Measurements from ENCODE around the gene ANKRD37. TPM values are rescaled to one million over a fixed set of nuclear protein-coding genes. Genes with fewer than 3 reads are reported as not detected.
"Not testable (repeated sequence)": the region's sequence is repeated elsewhere in the genome, so short reads cannot be mapped to it uniquely, and the experiment has no call there.

Gene ANKRD37
- total and polyA plus RNA-seq, 3 donors from 2014 or later: 12.7 to 23.7 (median 19.6) TPM

- WGBS, 2 donors: 93 to 97% methylated on average over 8 of the region's 8 CpGs
- Histone ChIP-seq H3K4me3 (no peak overlapping the region), H3K9me3 (no peaks in the 10 kb centered on the region), H3K4me1 (no peaks in the 10 kb centered on the region), H3K27me3 (no peaks in the 10 kb centered on the region), H3K27ac (no peak overlapping the region), H3K36me3 (ENCODE audit: low read depth, missing control alignments) (no peaks in the 10 kb centered on the region)
- intact Hi-C loops (cut with DNase I; ENCODE audit: low total_unique reads): no loop called here
- no peak for TF ChIP-seq POLR2A (IDR thresholded peaks at IDR 0.05)
- TF ChIP-seq CTCF (IDR thresholded peaks at IDR 0.05): no peak
- DNase-seq: no peak
Observed at GRCh38 chr4:185359767-185360446, 36.7 kb upstream of the ANKRD37 start.

GRCh38 chr4:185361872-185362271 is 34.8 kb upstream of the ANKRD37 start:
- no peaks in the 10 kb centered on the region for H3K4me1 ChIP-seq
- WGBS, 2 donors: 60 to 64% methylated on average over 3 of the region's 3 CpGs
- no peaks in the 10 kb centered on the region for H3K9me3 ChIP-seq
- intact Hi-C loops (cut with DNase I; ENCODE audit: low total_unique reads): no loop called here
- H3K4me3 ChIP-seq: no peak overlapping the region
- no peak overlapping the region for H3K27ac ChIP-seq
- DNase-seq: no peak
- no peaks in the 10 kb centered on the region for H3K36me3 ChIP-seq (ENCODE audit: low read depth, missing control alignments)
- no peaks in the 10 kb centered on the region for H3K27me3 ChIP-seq
- no peak for TF ChIP-seq CTCF (IDR thresholded peaks at IDR 0.05)

- DNase-seq; H3K9me3 ChIP-seq; H3K27ac ChIP-seq; H3K27me3 ChIP-seq; H3K4me3 ChIP-seq; H3K4me1 ChIP-seq; H3K36me3 ChIP-seq (ENCODE audit: low read depth, missing control alignments); intact Hi-C loops (cut with DNase I; ENCODE audit: low total_unique reads): not testable (repeated sequence)
- WGBS, 2 donors: 64 to 80% methylated on average over 6 of the region's 6 CpGs
Observed at GRCh38 chr4:185362570-185362969, 34.1 kb upstream of the ANKRD37 start.

- H3K4me3 ChIP-seq: no peak overlapping the region
- H3K4me1 ChIP-seq: no peaks in the 10 kb centered on the region
- no peak overlapping the region for H3K27ac ChIP-seq
- H3K9me3 ChIP-seq: no peaks in the 10 kb centered on the region
- no peaks in the 10 kb centered on the region for H3K36me3 ChIP-seq (ENCODE audit: low read depth, missing control alignments)
- intact Hi-C loops (cut with DNase I; ENCODE audit: low total_unique reads): no loop called here
- no peaks in the 10 kb centered on the region for H3K27me3 ChIP-seq
- 59 to 60% methylated on average over 3 of the region's 3 CpGs for whole genome bisulfite sequencing, 2 donors
- no peak for TF ChIP-seq POLR2A (IDR thresholded peaks at IDR 0.05)
- TF ChIP-seq CTCF (IDR thresholded peaks at IDR 0.05): no peak
- DNase-seq: no peak
Observed at GRCh38 chr4:185363251-185363650, 33.4 kb upstream of the ANKRD37 start.

GRCh38 chr4:185364886-185365285 is 31.8 kb upstream of the ANKRD37 start:
- intact Hi-C loops (cut with DNase I; ENCODE audit: low total_unique reads): no loop called here
- 89 to 93% methylated on average over 5 of the region's 5 CpGs for WGBS, 2 donors
- no peak for TF ChIP-seq CTCF (IDR thresholded peaks at IDR 0.05)
- TF ChIP-seq POLR2A (IDR thresholded peaks at IDR 0.05): no peak
- H3K4me1 ChIP-seq: no peaks in the 10 kb centered on the region
- DNase-seq: no peak
- H3K27me3 ChIP-seq: no peaks in the 10 kb centered on the region
- H3K36me3 ChIP-seq (ENCODE audit: low read depth, missing control alignments): no peaks in the 10 kb centered on the region
- no peak overlapping the region for H3K27ac ChIP-seq
- no peaks in the 10 kb centered on the region for H3K9me3 ChIP-seq
- H3K4me3 ChIP-seq: no peak overlapping the region
